HepG2 (cell line): Measurements from ENCODE around the gene VWA3A. TPM values are rescaled to one million over a fixed set of nuclear protein-coding genes. Genes with fewer than 3 reads are reported as not detected.
A peak's percentile ranks its signal among the peaks of the same experiment; 100 is the strongest.

Experiments used
- ARNTL ChIP-seq: sonication (generic); formaldehyde crosslinking; IDR thresholded peaks from 2 replicates; pipeline ENCODE4 v1.4.0; 2020; ENCODE audit warnings: mild to moderate bottlenecking, missing genetic modification reagents
- CEBPG ChIP-seq: IDR thresholded peaks from 2 replicates; pipeline ENCODE4 v1.6.1; 2016
- HMG20A ChIP-seq: IDR thresholded peaks from 2 replicates; pipeline ENCODE4 v1.6.1; 2016; ENCODE audit warnings: borderline replicate concordance
- KLF12 ChIP-seq: sonication (generic); formaldehyde crosslinking; IDR thresholded peaks from 2 replicates; pipeline ENCODE4 v1.4.0; 2020; ENCODE audit warnings: missing genetic modification reagents, borderline replicate concordance
- NFKB2 ChIP-seq: sonication (generic); formaldehyde crosslinking; IDR thresholded peaks from 2 replicates; pipeline ENCODE4 v1.4.0; 2020; ENCODE audit warnings: missing genetic modification reagents, borderline replicate concordance
- SUZ12 ChIP-seq: fragments of 150-350 bp; IDR thresholded peaks from 2 replicates; pipeline ENCODE4 v1.6.1; 2014; ENCODE audit warnings: low read depth, low read length
- WIZ ChIP-seq: sonication (generic); formaldehyde crosslinking; IDR thresholded peaks from 2 replicates; pipeline ENCODE4 v1.5.1; 2020; ENCODE audit warnings: mild to moderate bottlenecking, missing genetic modification reagents
- ZNF20 ChIP-seq: sonication (generic); formaldehyde crosslinking; IDR thresholded peaks from 2 replicates; pipeline ENCODE4 v1.4.0; 2020; ENCODE audit warnings: mild to moderate bottlenecking, moderate library complexity, missing genetic modification reagents
- ZNF234 ChIP-seq: sonication (generic); formaldehyde crosslinking; conservative IDR thresholded peaks from 2 replicates; pipeline ENCODE4 v1.5.1; 2020; ENCODE audit warnings: mild to moderate bottlenecking, missing genetic modification reagents
- ZNF530 ChIP-seq: sonication (generic); formaldehyde crosslinking; IDR thresholded peaks from 2 replicates; pipeline ENCODE4 v1.5.0; 2020; ENCODE audit warnings: low read depth, mild to moderate bottlenecking, missing genetic modification reagents
- ZNF616 ChIP-seq: sonication (generic); formaldehyde crosslinking; IDR thresholded peaks from 2 replicates; pipeline ENCODE4 v1.5.0; 2020; ENCODE audit warnings: low read depth, mild to moderate bottlenecking, missing genetic modification reagents
- polyA plus RNA-seq, 8 experiments: library from polyadenylated mRNA; depleted of rRNA in 3 of 8; stranded (reverse) in 7 of 8; unstranded in 1 of 8; fragments of >200 nt; fragmentation: Illumina TruSeq in 4 of 8; extraction: Trizol in 4 of 8; gene quantifications; 2 replicates each; pipeline versions ENCODE4 v1.2.1 to v1.2.3, GENCODE V29; 2011 to 2016; ENCODE audit warnings: low read depth in 4 of 8, missing spikeins in 1 of 8, mixed read lengths in 1 of 8; ENCODE audit not compliant: insufficient read depth in 1 of 8
- total RNA-seq, 5 experiments: library from RNA; depleted of rRNA; stranded (reverse); fragments of >200 nt; fragmentation: Illumina TruSeq; extraction: Trizol; gene quantifications; 2 replicates each; pipeline ENCODE4 v1.2.3, GENCODE V29; 2016; ENCODE audit warnings: low read depth in 1 of 5
- TF ChIP-seq, protein P1 (sequence below): sonication (generic); formaldehyde crosslinking; IDR thresholded peaks from 2 replicates; pipeline ENCODE4 v1.5.1; 2020; ENCODE audit warnings: missing genetic modification reagents, mild to moderate bottlenecking, borderline replicate concordance
- TF ChIP-seq, protein P2 (sequence below): sonication (generic); formaldehyde crosslinking; IDR thresholded peaks from 2 replicates; pipeline ENCODE4 v1.8.0; 2022; ENCODE audit warnings: missing genetic modification reagents, mild to moderate bottlenecking, moderate library complexity, borderline replicate concordance
- TF ChIP-seq, protein P3 (sequence below): sonication (generic); formaldehyde crosslinking; IDR thresholded peaks from 2 replicates; pipeline ENCODE4 v1.4.0; 2020; ENCODE audit warnings: mild to moderate bottlenecking, missing genetic modification reagents
- TF ChIP-seq, protein P4 (sequence below): IDR thresholded peaks from 2 replicates; pipeline ENCODE4 v1.4.0; 2020; ENCODE audit warnings: mild to moderate bottlenecking, missing genetic modification reagents
- TF ChIP-seq, protein P5 (sequence below): sonication (generic); formaldehyde crosslinking; IDR thresholded peaks from 2 replicates; pipeline ENCODE4 v1.4.0; 2020; ENCODE audit warnings: missing genetic modification reagents

VWA3A gene
- total and polyA plus RNA-seq, 2 of the 13 experiments (the other 11 are each of a cell fraction or from before 2014, with no cell fraction given) = 0.03 to 0.07 TPM

DNA sequence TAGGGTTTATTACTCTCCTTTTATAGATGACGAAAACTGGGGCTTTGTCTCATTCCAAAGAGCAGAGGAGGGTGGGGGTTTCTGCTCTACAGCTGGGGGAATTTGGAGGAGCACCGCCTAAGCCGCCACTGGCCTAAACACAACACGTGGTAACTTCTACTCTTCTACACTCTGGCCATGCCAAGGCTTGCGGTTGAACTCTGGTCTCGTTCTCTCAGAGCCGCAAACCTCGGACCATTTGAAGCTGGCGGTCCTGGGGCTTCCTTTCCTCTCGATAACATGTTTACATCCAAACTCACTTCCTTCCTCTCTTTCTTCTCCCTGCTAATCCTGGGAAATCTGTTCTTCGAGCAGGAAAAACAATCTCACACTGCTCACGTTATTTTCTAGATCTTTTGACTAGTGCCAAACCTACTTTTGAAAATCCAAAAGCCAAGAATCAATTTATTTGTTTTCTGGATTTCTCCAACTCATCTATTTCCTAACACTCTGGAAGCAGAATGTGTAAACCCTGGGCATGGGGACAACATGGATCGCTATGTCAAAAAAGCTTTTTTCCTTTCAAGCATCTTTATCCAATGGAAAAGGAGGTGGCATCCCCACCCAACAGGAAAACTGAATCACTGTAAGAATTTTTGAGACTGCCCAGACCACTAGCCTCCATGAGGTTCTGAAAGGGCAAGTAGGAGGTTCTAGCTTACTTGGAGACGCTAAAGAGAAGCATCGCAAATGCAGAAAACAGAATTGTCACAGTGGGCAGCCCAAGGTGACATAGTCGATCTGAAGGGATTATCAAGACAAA, 100.1 kb downstream of the VWA3A start (continued):
- TF ChIP-seq, protein P1, sequence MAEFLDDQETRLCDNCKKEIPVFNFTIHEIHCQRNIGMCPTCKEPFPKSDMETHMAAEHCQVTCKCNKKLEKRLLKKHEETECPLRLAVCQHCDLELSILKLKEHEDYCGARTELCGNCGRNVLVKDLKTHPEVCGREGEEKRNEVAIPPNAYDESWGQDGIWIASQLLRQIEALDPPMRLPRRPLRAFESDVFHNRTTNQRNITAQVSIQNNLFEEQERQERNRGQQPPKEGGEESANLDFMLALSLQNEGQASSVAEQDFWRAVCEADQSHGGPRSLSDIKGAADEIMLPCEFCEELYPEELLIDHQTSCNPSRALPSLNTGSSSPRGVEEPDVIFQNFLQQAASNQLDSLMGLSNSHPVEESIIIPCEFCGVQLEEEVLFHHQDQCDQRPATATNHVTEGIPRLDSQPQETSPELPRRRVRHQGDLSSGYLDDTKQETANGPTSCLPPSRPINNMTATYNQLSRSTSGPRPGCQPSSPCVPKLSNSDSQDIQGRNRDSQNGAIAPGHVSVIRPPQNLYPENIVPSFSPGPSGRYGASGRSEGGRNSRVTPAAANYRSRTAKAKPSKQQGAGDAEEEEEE (CRISPR knock-in tag) = no peak; the same call in 1 of the 2 replicates
- TF ChIP-seq, protein P2, sequence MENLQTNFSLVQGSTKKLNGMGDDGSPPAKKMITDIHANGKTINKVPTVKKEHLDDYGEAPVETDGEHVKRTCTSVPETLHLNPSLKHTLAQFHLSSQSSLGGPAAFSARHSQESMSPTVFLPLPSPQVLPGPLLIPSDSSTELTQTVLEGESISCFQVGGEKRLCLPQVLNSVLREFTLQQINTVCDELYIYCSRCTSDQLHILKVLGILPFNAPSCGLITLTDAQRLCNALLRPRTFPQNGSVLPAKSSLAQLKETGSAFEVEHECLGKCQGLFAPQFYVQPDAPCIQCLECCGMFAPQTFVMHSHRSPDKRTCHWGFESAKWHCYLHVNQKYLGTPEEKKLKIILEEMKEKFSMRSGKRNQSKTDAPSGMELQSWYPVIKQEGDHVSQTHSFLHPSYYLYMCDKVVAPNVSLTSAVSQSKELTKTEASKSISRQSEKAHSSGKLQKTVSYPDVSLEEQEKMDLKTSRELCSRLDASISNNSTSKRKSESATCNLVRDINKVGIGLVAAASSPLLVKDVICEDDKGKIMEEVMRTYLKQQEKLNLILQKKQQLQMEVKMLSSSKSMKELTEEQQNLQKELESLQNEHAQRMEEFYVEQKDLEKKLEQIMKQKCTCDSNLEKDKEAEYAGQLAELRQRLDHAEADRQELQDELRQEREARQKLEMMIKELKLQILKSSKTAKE (CRISPR knock-in tag) = no peak
- TF ChIP-seq KLF12 (CRISPR knock-in tag) (peak; percentile 71; the same call in 1 of the 2 replicates), ZNF20 (CRISPR knock-in tag) (no peak), SUZ12 (no peak), WIZ (CRISPR knock-in tag) (no peak), ARNTL (CRISPR knock-in tag) (peak; percentile 80), ZNF234 (CRISPR knock-in tag) (no peak), NFKB2 (CRISPR knock-in tag) (peak; percentile 87; the same call in 1 of the 2 replicates), ZNF530 (no peak), ZNF616 (CRISPR knock-in tag) (0 out of 2 replicates have a peak, but pooled peaks have one; percentile 78), HMG20A (CRISPR knock-in tag) (peak; percentile 66; the same call in 1 of the 2 replicates), CEBPG (CRISPR knock-in tag) (peak; percentile 33; the same call in 1 of the 2 replicates)
- TF ChIP-seq, protein P3, sequence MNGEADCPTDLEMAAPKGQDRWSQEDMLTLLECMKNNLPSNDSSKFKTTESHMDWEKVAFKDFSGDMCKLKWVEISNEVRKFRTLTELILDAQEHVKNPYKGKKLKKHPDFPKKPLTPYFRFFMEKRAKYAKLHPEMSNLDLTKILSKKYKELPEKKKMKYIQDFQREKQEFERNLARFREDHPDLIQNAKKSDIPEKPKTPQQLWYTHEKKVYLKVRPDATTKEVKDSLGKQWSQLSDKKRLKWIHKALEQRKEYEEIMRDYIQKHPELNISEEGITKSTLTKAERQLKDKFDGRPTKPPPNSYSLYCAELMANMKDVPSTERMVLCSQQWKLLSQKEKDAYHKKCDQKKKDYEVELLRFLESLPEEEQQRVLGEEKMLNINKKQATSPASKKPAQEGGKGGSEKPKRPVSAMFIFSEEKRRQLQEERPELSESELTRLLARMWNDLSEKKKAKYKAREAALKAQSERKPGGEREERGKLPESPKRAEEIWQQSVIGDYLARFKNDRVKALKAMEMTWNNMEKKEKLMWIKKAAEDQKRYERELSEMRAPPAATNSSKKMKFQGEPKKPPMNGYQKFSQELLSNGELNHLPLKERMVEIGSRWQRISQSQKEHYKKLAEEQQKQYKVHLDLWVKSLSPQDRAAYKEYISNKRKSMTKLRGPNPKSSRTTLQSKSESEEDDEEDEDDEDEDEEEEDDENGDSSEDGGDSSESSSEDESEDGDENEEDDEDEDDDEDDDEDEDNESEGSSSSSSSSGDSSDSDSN (CRISPR knock-in tag) = peak; percentile 61; the same call in 1 of the 2 replicates
- TF ChIP-seq, protein P4, sequence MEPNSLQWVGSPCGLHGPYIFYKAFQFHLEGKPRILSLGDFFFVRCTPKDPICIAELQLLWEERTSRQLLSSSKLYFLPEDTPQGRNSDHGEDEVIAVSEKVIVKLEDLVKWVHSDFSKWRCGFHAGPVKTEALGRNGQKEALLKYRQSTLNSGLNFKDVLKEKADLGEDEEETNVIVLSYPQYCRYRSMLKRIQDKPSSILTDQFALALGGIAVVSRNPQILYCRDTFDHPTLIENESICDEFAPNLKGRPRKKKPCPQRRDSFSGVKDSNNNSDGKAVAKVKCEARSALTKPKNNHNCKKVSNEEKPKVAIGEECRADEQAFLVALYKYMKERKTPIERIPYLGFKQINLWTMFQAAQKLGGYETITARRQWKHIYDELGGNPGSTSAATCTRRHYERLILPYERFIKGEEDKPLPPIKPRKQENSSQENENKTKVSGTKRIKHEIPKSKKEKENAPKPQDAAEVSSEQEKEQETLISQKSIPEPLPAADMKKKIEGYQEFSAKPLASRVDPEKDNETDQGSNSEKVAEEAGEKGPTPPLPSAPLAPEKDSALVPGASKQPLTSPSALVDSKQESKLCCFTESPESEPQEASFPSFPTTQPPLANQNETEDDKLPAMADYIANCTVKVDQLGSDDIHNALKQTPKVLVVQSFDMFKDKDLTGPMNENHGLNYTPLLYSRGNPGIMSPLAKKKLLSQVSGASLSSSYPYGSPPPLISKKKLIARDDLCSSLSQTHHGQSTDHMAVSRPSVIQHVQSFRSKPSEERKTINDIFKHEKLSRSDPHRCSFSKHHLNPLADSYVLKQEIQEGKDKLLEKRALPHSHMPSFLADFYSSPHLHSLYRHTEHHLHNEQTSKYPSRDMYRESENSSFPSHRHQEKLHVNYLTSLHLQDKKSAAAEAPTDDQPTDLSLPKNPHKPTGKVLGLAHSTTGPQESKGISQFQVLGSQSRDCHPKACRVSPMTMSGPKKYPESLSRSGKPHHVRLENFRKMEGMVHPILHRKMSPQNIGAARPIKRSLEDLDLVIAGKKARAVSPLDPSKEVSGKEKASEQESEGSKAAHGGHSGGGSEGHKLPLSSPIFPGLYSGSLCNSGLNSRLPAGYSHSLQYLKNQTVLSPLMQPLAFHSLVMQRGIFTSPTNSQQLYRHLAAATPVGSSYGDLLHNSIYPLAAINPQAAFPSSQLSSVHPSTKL (CRISPR knock-in tag) = peak; percentile 92
- TF ChIP-seq, protein P5, sequence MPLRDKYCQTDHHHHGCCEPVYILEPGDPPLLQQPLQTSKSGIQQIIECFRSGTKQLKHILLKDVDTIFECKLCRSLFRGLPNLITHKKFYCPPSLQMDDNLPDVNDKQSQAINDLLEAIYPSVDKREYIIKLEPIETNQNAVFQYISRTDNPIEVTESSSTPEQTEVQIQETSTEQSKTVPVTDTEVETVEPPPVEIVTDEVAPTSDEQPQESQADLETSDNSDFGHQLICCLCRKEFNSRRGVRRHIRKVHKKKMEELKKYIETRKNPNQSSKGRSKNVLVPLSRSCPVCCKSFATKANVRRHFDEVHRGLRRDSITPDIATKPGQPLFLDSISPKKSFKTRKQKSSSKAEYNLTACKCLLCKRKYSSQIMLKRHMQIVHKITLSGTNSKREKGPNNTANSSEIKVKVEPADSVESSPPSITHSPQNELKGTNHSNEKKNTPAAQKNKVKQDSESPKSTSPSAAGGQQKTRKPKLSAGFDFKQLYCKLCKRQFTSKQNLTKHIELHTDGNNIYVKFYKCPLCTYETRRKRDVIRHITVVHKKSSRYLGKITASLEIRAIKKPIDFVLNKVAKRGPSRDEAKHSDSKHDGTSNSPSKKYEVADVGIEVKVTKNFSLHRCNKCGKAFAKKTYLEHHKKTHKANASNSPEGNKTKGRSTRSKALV = peak; percentile 76; the same call in 1 of the 2 replicates
